D721Med (cell line): Measurements from ENCODE around the gene PHACTR1.

Source experiments
- DNase-seq: peaks from one replicate; pipeline ENCODE4 v3.0.0; 2011; ENCODE audit warnings: low spot score; ENCODE audit not compliant: insufficient read length
- FAIRE-seq: peaks from 2 replicates; lab custom pipeline; 2011; peaks lifted over from hg19 to GRCh38; lab: Jason Lieb, UNC
- TF ChIP-seq, protein P1 (sequence below): IDR thresholded peaks from 2 replicates; pipeline ENCODE4 v1.5.1; 2012; ENCODE audit warnings: mild to moderate bottlenecking, control low read depth; ENCODE audit not compliant: insufficient read depth; ENCODE audit errors: missing control alignments

Gene PHACTR1

DNA sequence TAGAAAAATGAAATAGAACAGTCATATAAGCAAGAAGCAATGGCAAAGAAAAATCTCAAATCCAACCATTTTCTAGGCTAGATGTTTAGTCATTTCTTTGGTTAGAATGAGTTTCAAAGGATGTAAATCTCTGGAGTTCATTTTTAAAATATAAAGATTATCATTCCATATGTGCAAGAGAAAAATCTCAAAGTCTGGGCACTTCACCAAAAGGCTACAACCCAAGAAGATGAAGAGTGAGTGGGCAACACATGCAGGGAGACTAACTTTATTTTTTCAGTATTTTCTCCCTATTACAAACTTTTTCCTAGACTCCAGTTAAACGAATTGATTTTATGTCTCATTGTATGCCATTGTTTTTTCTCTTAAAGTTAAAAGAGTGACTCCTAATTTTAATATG is 83.6 kb downstream of the PHACTR1 start:
- DNase-seq (no peak), FAIRE-seq (no peak)
- TF ChIP-seq, protein P1, sequence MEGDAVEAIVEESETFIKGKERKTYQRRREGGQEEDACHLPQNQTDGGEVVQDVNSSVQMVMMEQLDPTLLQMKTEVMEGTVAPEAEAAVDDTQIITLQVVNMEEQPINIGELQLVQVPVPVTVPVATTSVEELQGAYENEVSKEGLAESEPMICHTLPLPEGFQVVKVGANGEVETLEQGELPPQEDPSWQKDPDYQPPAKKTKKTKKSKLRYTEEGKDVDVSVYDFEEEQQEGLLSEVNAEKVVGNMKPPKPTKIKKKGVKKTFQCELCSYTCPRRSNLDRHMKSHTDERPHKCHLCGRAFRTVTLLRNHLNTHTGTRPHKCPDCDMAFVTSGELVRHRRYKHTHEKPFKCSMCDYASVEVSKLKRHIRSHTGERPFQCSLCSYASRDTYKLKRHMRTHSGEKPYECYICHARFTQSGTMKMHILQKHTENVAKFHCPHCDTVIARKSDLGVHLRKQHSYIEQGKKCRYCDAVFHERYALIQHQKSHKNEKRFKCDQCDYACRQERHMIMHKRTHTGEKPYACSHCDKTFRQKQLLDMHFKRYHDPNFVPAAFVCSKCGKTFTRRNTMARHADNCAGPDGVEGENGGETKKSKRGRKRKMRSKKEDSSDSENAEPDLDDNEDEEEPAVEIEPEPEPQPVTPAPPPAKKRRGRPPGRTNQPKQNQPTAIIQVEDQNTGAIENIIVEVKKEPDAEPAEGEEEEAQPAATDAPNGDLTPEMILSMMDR = no peak

DNA sequence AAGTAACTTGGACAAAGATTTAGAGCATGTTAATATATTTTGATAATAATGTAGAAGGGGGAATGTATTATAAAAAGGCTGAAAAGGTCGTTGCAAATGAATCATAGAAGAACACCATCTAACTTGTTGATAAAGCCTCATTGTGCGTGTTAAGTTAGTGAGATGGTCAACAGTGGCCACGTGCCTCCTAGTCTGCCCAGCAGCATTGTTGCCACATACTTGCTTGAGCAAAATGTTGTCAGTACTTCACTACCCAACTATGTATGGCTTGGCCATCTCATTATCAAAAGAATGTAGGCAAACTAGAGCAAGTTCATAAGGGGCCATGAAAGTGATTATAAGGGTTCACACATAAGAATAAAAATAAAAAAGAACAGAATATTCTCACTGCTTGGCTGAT is 84.6 kb downstream of the PHACTR1 start:
- FAIRE-seq = no peak
- TF ChIP-seq, protein P1 = no peak
- no peak for DNase-seq

DNA sequence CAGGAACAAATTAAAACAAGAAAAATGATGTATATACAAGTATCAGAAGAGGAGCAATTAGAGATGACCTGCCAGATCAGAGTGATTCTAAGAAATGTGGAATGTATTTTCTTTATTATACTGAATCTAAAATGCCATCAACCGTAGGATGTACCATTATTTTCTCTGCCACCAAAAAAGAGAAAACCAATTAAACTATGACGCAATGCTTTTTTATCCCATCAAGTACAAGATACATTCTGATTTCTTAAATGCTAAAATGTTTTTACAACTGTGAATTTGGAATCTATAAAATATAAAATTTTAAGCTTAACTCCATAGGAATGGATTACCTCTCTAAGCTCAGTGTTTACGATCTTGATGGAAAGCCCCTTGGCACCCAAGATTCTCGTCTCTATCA is 85.9 kb downstream of the PHACTR1 start:
- FAIRE-seq (no peak), DNase-seq (no peak)
- TF ChIP-seq, protein P1 = no peak

DNA sequence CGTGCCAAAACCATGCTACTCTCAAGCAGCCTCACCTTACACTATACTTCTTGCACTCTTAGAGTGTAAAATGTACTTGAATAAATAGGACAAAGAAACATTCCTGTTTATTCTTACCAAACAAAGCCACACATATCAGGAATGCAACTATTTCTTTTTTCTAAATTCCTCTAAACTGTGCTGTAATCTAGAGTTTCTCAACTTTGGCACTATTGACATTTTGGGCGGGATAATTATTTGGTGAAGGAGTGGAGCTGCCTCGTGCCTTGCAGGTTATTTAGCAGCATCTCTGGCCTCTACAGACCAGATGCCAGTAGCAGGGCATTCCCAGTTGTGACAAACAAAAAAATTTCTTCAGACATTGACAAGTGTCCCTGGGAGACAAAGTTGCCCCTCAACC is 86.9 kb downstream of the PHACTR1 start:
- TF ChIP-seq, protein P1 = no peak
- DNase-seq (no peak), FAIRE-seq (no peak)

DNA sequence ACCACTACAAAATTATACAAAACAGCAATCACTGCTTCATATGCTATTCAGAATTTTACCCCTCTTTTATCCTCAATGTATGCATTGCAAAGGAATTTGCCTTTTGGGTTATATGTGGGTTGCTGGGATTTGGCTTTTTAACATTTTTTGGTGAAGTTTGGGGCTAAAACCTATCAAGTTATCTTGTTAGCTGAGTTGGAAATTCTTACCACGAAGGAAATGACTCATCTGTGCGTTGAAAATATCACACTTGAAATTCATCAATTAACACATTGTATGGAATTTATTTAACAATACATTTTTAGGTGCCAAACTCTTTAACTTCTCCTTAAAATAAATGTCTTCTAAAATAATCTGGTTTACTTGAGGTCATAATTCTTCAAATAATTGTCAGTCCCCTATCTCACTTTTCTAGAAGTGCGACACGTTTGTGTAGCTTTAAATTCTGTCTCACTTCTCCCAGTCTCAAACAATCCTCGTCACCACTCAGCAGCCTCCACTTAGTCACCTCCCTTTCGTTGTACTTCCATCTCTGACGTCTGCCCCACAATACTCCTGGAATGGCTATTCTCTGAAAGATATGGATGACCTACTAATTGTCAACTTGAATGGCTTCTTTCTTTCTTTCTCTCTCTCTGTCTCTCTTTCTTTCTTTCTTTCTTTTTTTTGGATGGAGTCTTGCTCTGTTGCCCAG is 88.5 kb downstream of the PHACTR1 start:
- DNase-seq (no peak), FAIRE-seq (no peak)
- TF ChIP-seq, protein P1 = no peak

DNA sequence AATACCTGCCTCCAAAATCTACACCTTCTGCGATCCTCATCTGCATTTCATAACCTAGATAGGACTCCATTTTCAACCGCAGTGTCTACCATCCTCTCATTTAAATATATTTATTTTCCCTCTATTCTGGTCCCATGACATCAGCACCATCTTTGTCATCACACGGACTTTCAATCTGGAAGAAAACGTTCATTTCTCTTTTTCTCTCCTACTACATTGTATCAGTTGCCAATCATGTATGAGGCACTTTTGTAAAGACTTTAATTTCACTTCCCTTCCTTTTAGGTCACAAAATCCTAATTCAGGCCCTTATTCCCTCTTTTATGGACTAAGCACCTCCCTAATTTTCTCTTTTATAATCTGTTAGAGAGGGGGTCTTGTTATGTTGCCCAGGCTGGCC is 89.6 kb downstream of the PHACTR1 start:
- TF ChIP-seq, protein P1 = no peak
- no peak for FAIRE-seq
- no peak for DNase-seq

DNA sequence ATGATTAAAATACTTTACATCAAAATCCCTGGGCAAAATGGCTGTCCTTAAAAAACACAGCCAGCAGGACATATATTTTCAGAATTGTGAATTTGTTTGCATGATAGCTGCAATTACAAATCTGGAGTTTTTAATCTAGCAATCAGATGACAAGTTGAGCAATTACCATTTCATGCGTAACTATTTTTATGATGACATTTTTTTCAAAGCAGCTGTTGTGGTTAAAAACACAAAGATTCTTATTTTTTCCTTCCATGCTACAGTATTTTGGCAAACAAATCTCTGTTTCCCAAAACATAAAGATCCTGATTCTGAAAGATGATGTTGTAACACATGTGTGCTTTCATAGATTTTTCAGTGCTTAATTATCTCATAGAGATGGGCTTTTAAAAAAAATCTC is 90.2 kb downstream of the PHACTR1 start:
- TF ChIP-seq, protein P1 = no peak
- FAIRE-seq (no peak), DNase-seq (no peak)
